Measurements from ENCODE around the gene PHAF1. TPM values are rescaled to one million over a fixed set of nuclear protein-coding genes. Genes with fewer than 3 reads are reported as not detected.

Gene PHAF1
- total RNA-seq, 2 experiments from 2014 or later: 14.2 to 15.2 TPM

- Mint-ChIP-seq H3K36me3 (peaks cover 7% of the 10 kb centered on the region), H3K9me3 (ENCODE audit: low read depth) (no peaks in the 10 kb centered on the region), H3K27me3 (peaks cover 42% of the 10 kb centered on the region), H3K4me1 (peaks cover 47% of the 10 kb centered on the region), H3K27ac (no peak overlapping the region), H3K4me3 (peak overlapping the region; percentile 49)
- CTCF ChIA-PET: interaction anchor here (0.9 to 17.0 kb wide), 12 partner anchors 8 to 220 kb away, joined by 3 to 395 read pairs (median 4); partner anchors contain the start of genes CES3 and MATCAP1
- ATAC-seq (no peak), DNase-seq (peak; percentile 65)
Observed at GRCh38 chr16:67163164-67163998, 53.6 kb downstream of the PHAF1 start.

GRCh38 chr16:67163999-67164558, 54.3 kb downstream of the PHAF1 start:
- Mint-ChIP-seq H3K4me3 (peak overlapping the region; percentile 49), H3K27ac (no peak overlapping the region), H3K4me1 (peaks cover 42% of the 10 kb centered on the region), H3K9me3 (ENCODE audit: low read depth) (no peaks in the 10 kb centered on the region), H3K36me3 (peaks cover 7% of the 10 kb centered on the region), H3K27me3 (peaks cover 49% of the 10 kb centered on the region)
- CTCF ChIA-PET: interaction anchor here (1.0 to 17.0 kb wide), 8 partner anchors 9 to 220 kb away, joined by 3 to 395 read pairs (median 4); partner anchors contain the start of gene MATCAP1
- DNase-seq: no peak
- ATAC-seq: no peak

- peaks cover 53% of the 10 kb centered on the region for H3K27me3 Mint-ChIP-seq
- CTCF ChIA-PET: interaction anchor here (1.2 to 17.0 kb wide), 6 partner anchors 9 to 211 kb away, joined by 3 to 395 read pairs (median 40); partner anchors contain the start of gene MATCAP1
Observed at GRCh38 chr16:67164599-67165061, 54.9 kb downstream of the PHAF1 start, which contains the start of gene HSF4. Gene HSF4 (plus strand): TSS chr16:67164745. CDS start chr16:67164812, 67 bp downstream.

GRCh38 chr16:67165121-67166078, 55.7 kb downstream of the PHAF1 start:
- Mint-ChIP-seq H3K9me3 (ENCODE audit: low read depth) (no peaks in the 10 kb centered on the region), H3K4me1 (peaks cover 48% of the 10 kb centered on the region), H3K27ac (no peak overlapping the region), H3K36me3 (peaks cover 7% of the 10 kb centered on the region), H3K27me3 (peaks cover 58% of the 10 kb centered on the region), H3K4me3 (no peak overlapping the region)
- DNase-seq (no peak), ATAC-seq (no peak)
- CTCF ChIA-PET: interaction anchor here (0.6 to 17.0 kb wide), 7 partner anchors 10 to 211 kb away, joined by 3 to 395 read pairs (median 5); partner anchors contain the start of gene MATCAP1

More at GRCh38 chr16:67164599-67165061, 54.9 kb downstream of the PHAF1 start, which contains the start of gene HSF4:
- Mint-ChIP-seq H3K36me3 (peaks cover 7% of the 10 kb centered on the region), H3K9me3 (ENCODE audit: low read depth) (no peaks in the 10 kb centered on the region), H3K4me1 (peaks cover 44% of the 10 kb centered on the region), H3K4me3 (peak within 1 kb of the TSS; percentile 49), H3K27ac (no peak within 1 kb of the TSS)
- no peak for DNase-seq
- ATAC-seq: no peak

- Mint-ChIP-seq H3K4me3 (no peak overlapping the region), H3K36me3 (peaks cover 7% of the 10 kb centered on the region), H3K9me3 (ENCODE audit: low read depth) (no peaks in the 10 kb centered on the region), H3K4me1 (peaks cover 50% of the 10 kb centered on the region), H3K27me3 (peaks cover 63% of the 10 kb centered on the region), H3K27ac (no peak overlapping the region)
- no peak for ATAC-seq
- no peak for DNase-seq
- CTCF ChIA-PET: interaction anchor here (10.5 to 17.0 kb wide), 2 partner anchors 10 to 151 kb away, joined by 88 to 395 read pairs; no protein-coding TSS in a partner anchor
Observed at GRCh38 chr16:67166110-67166547, 56.4 kb downstream of the PHAF1 start.

GRCh38 chr16:67166598-67167168, 56.9 kb downstream of the PHAF1 start:
- ATAC-seq (no peak), DNase-seq (no peak)
- Mint-ChIP-seq H3K36me3 (peaks cover 5% of the 10 kb centered on the region), H3K27me3 (peaks cover 69% of the 10 kb centered on the region), H3K4me1 (peaks cover 48% of the 10 kb centered on the region), H3K9me3 (ENCODE audit: low read depth) (no peaks in the 10 kb centered on the region), H3K4me3 (no peak overlapping the region), H3K27ac (no peak overlapping the region)
- CTCF ChIA-PET: interaction anchor here (1.9 to 17.0 kb wide), 3 partner anchors 9 to 152 kb away, joined by 6 to 395 read pairs (median 88); no protein-coding TSS in a partner anchor

GRCh38 chr16:67167588-67167987, 57.8 kb downstream of the PHAF1 start:
- ATAC-seq (no peak), DNase-seq (no peak)
- Mint-ChIP-seq H3K9me3 (ENCODE audit: low read depth) (no peaks in the 10 kb centered on the region), H3K4me3 (no peak overlapping the region), H3K4me1 (peaks cover 43% of the 10 kb centered on the region), H3K27me3 (peaks cover 70% of the 10 kb centered on the region), H3K27ac (no peak overlapping the region), H3K36me3 (peaks cover 3% of the 10 kb centered on the region)
- CTCF ChIA-PET: interaction anchor here (0.6 to 4.1 kb wide), 5 partner anchors 8 to 50 kb away, joined by 3 to 39 read pairs (median 5); partner anchors contain the start of genes FBXL8 and TRADD

GRCh38 chr16:67169011-67169451, 59.3 kb downstream of the PHAF1 start:
- H3K4me1 Mint-ChIP-seq: peaks cover 47% of the 10 kb centered on the region
- H3K4me3 Mint-ChIP-seq: no peak overlapping the region

GRCh38 chr16:67169642-67170167, 60.0 kb downstream of the PHAF1 start:
- H3K27me3 Mint-ChIP-seq: peaks cover 70% of the 10 kb centered on the region
- peak overlapping the region; percentile 66 for H3K27ac Mint-ChIP-seq
- no peaks in the 10 kb centered on the region for H3K9me3 Mint-ChIP-seq (ENCODE audit: low read depth)
- H3K4me1 Mint-ChIP-seq: peaks cover 46% of the 10 kb centered on the region
- no peak for ATAC-seq
- peak; percentile 65 for DNase-seq
- CTCF ChIA-PET: interaction anchor here (0.9 to 4.1 kb wide), 15 partner anchors 10 to 274 kb away, joined by 3 to 39 read pairs (median 8); partner anchors contain the start of genes B3GNT9, E2F4, FBXL8 and MATCAP1
- peak overlapping the region; percentile 75 for H3K4me3 Mint-ChIP-seq
- peaks cover 1% of the 10 kb centered on the region for H3K36me3 Mint-ChIP-seq

More at GRCh38 chr16:67169011-67169451, 59.3 kb downstream of the PHAF1 start:
- Mint-ChIP-seq H3K27me3 (peaks cover 74% of the 10 kb centered on the region), H3K27ac (no peak overlapping the region), H3K36me3 (peaks cover 2% of the 10 kb centered on the region), H3K9me3 (ENCODE audit: low read depth) (no peaks in the 10 kb centered on the region)
- CTCF ChIA-PET: interaction anchor here (0.6 to 4.1 kb wide), 8 partner anchors 9 to 274 kb away, joined by 3 to 39 read pairs (median 4); partner anchors contain the start of genes FBXL8 and TRADD
- ATAC-seq (no peak), DNase-seq (no peak)

GRCh38 chr16:67170168-67170948, 60.6 kb downstream of the PHAF1 start, which contains the start of gene NOL3:
Gene NOL3 (plus strand): TSS chr16:67170538.
- ATAC-seq: peak; percentile 24
- CTCF ChIA-PET: interaction anchor here (0.9 to 4.1 kb wide), 17 partner anchors 9 to 275 kb away, joined by 3 to 39 read pairs (median 4); partner anchors contain the start of genes B3GNT9, E2F4, FBXL8 and MATCAP1
- peak; percentile 73 for DNase-seq
- H3K4me1 Mint-ChIP-seq: peaks cover 44% of the 10 kb centered on the region
- peaks cover 67% of the 10 kb centered on the region for H3K27me3 Mint-ChIP-seq
- peak within 1 kb of the TSS; percentile 66 for H3K27ac Mint-ChIP-seq
- peaks cover 1% of the 10 kb centered on the region for H3K36me3 Mint-ChIP-seq
- no peaks in the 10 kb centered on the region for H3K9me3 Mint-ChIP-seq (ENCODE audit: low read depth)
- H3K4me3 Mint-ChIP-seq: peak within 1 kb of the TSS; percentile 75
